C4-2B (cell line): ENCODE measurements around the gene MED15.

Experiments
- H3K27ac ChIP-seq: fragments of 450-650 bp; 2 replicates; pipeline ENCODE4 v1.5.1; 2017
- CTCF ChIP-seq: fragments of 450-650 bp; conservative IDR thresholded peaks from 2 replicates; pipeline ENCODE4 v1.5.1; 2017; ENCODE audit warnings: mild to moderate bottlenecking
- ZFX ChIP-seq: fragments of 450-650 bp; IDR thresholded peaks from 2 replicates; pipeline ENCODE4 v1.6.1; 2017

MED15 gene

GRCh38 chr22:20548806-20549205 lies 41.4 kb downstream of the MED15 start:
- no peak overlapping the region for H3K27ac ChIP-seq
- TF ChIP-seq CTCF = no peak
- no peak for TF ChIP-seq ZFX

GRCh38 chr22:20549232-20549841 lies 41.9 kb downstream of the MED15 start:
- no peak overlapping the region for H3K27ac ChIP-seq
- TF ChIP-seq ZFX = no peak
- no peak for TF ChIP-seq CTCF

- no peak for TF ChIP-seq CTCF
- TF ChIP-seq ZFX = no peak
- H3K27ac ChIP-seq = no peak overlapping the region
Observed at GRCh38 chr22:20550057-20550817, 42.8 kb downstream of the MED15 start.

DNA sequence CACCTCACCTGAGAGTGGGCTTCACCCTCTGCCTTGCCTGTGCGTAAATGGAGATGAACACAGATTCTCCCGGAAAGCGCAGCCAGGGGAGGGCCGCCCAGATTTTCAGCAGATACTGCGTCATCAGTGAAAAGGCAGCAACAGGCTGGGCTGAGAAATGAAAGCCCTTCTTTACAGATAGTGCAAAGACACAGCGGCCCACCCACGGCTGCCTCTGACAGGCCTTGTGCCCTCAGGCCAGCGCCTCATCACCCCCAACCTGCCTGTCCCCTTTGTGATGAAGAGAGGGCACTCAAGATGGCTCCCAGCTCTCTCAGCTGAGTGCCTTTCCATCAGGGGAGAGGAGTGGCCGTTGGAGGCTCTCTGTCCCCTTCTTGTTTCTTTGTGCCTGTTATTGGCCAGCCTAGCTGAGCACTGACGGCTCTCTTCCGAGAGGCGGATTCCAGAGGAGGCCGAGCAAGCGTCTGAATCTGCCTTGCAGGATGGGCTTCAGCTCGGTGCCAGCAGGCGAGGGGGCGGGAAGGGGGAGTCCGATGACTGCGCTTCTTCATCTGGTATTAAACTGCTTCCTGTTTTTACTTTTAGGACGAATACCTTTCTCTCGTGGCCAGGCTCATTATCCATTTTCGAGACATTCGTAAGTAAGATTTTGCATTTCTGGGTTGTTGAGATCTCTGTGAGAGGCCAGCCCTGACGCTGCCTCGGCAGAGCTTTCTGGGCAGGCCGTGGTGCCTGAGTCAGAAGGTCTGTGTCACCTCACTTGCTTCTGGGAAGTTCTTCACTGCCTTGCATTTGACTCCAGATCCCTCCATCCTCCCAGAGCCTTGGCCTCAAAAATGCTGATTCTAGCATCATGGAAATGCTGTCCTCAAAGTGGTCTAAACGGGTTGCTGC lies 43.7 kb downstream of the MED15 start:
- H3K27ac ChIP-seq = no peak overlapping the region
- TF ChIP-seq CTCF = no peak
- TF ChIP-seq ZFX = no peak

DNA sequence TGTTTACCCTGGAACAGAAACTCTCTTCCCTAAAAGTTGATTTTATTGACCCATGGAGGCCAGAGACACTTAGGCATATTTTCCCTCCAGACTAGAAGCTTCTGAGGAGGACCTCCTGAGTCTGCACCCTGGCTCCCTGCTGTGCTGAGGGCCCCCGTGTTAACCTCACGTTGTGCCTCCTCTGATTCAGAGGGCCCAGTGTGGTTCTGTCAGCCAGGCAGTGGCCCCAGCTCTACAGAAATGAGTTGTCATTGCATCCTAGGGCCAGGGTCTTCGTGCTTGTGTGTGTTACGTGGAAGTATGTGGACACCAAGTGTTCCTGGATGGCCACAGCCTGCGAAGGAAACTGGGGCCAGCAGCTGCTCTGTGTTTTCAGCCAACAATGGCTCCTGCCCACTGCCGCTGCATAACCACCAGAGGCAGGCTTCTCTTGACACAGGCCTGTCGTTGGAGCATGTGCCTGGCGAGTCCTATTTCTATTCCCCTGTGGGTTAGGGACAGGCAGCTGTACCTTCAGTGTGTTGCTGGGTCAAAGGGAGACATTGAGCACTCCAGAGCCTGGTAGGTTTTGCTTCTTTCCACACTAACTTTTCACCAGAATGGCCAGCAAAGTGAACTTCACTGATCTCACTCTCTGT lies 44.5 kb downstream of the MED15 start:
- H3K27ac ChIP-seq = no peak overlapping the region; the same call in 1 of the 2 replicates
- no peak for TF ChIP-seq CTCF
- TF ChIP-seq ZFX = no peak

DNA sequence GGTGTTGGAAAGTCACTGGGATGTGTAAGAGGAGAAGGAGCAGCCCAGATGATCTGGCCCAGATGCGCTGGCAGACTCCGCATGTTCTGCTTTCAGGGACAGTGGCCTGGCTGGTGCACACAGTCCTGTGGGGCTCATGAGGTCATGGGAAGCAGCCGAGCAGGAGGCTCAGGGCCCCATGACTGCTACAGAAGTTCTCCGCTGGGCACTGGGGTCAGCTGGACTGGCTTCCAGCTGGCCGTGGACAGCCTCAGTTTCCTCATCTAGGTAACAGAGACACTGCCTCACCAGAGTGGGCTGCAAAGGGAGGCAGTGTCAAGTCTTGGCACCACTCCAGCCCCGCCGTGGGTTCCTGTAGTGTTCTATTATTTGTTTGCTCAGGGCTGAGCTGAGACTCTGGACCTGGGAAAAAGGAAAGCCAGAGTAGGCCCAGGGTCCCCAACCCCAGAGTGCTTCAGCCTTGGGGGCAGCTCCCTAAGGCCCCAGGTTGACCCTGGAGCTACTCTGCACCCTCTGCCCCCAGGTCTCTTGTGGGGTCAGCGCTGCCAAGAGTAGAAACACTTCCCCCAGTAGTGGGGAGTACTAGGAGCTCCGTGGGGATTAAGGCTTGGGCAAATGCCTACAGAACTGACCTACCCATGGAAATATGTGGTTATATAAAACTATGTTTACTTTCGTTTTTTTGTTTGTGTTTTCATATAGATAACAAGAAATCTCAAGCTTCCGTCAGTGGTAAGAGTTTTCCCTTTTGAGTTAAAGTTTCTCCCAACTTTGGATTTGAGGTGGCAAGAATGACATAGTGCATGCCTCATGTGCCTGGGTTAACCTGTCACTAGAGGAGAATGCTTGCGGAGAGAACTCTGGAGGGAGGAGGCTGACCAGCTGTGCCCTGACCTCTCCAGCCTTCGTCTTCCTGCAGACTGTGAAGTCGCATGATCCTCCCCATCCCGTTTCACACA lies 45.3 kb downstream of the MED15 start:
- peak overlapping the region; percentile 1; the same call in 1 of the 2 replicates for H3K27ac ChIP-seq
- TF ChIP-seq ZFX (no peak), CTCF (no peak)
